GM19351 (cell line): ENCODE results near the gene MYO1B.

ENCODE experiments used
- ATAC-seq: cut with Tn5 transposase; IDR thresholded peaks from one replicate; pipeline ENCODE4 v1.9.1; 2021; ENCODE audit warnings: mild to moderate bottlenecking, moderate library complexity; ENCODE audit not compliant: unreplicated experiment

MYO1B gene

GRCh38 chr2:191355170-191355758, 110.1 kb downstream of the MYO1B start:
- ATAC-seq, result no peak

- no peak for ATAC-seq
Measured at GRCh38 chr2:191357678-191358077, 112.5 kb downstream of the MYO1B start.

GRCh38 chr2:191358325-191359025, 113.3 kb downstream of the MYO1B start:
- ATAC-seq, result no peak

- no peak for ATAC-seq
Measured at GRCh38 chr2:191359133-191359532, 113.9 kb downstream of the MYO1B start.

- ATAC-seq, result no peak
Measured at GRCh38 chr2:191360918-191361317, 115.7 kb downstream of the MYO1B start.

GRCh38 chr2:191362841-191363240, 117.6 kb downstream of the MYO1B start:
- ATAC-seq, result no peak

- no peak for ATAC-seq
Measured at GRCh38 chr2:191363267-191363666, 118.1 kb downstream of the MYO1B start.

- ATAC-seq, result no peak
Measured at GRCh38 chr2:191365089-191365488, 119.9 kb downstream of the MYO1B start.

- no peak for ATAC-seq
Measured at GRCh38 chr2:191366199-191366598, 121.0 kb downstream of the MYO1B start.

GRCh38 chr2:191369034-191369433, 123.8 kb downstream of the MYO1B start:
- no peak for ATAC-seq

- ATAC-seq, result no peak
Measured at GRCh38 chr2:191374366-191374765, 129.2 kb downstream of the MYO1B start.

GRCh38 chr2:191374939-191375338, 129.7 kb downstream of the MYO1B start:
- no peak for ATAC-seq

GRCh38 chr2:191376981-191377629, 131.9 kb downstream of the MYO1B start:
- ATAC-seq, result peak; percentile 63

GRCh38 chr2:191379375-191379774, 134.2 kb downstream of the MYO1B start:
- ATAC-seq, result no peak

GRCh38 chr2:191382801-191383200, 137.6 kb downstream of the MYO1B start:
- ATAC-seq, result no peak

- ATAC-seq, result no peak
Measured at GRCh38 chr2:191383486-191383885, 138.3 kb downstream of the MYO1B start.

- no peak for ATAC-seq
Measured at GRCh38 chr2:191384829-191385228, 139.6 kb downstream of the MYO1B start.

- ATAC-seq, result peak; percentile 88
Measured at GRCh38 chr2:191385416-191386160, 140.4 kb downstream of the MYO1B start.

GRCh38 chr2:191386938-191387536, 141.8 kb downstream of the MYO1B start:
- ATAC-seq, result no peak

- no peak for ATAC-seq
Measured at GRCh38 chr2:191389288-191389687, 144.1 kb downstream of the MYO1B start.

- no peak for ATAC-seq
Measured at GRCh38 chr2:191391171-191391570, 146.0 kb downstream of the MYO1B start.
